ENCODE results near the gene PSMA3.

The PSMA3 gene

DNA sequence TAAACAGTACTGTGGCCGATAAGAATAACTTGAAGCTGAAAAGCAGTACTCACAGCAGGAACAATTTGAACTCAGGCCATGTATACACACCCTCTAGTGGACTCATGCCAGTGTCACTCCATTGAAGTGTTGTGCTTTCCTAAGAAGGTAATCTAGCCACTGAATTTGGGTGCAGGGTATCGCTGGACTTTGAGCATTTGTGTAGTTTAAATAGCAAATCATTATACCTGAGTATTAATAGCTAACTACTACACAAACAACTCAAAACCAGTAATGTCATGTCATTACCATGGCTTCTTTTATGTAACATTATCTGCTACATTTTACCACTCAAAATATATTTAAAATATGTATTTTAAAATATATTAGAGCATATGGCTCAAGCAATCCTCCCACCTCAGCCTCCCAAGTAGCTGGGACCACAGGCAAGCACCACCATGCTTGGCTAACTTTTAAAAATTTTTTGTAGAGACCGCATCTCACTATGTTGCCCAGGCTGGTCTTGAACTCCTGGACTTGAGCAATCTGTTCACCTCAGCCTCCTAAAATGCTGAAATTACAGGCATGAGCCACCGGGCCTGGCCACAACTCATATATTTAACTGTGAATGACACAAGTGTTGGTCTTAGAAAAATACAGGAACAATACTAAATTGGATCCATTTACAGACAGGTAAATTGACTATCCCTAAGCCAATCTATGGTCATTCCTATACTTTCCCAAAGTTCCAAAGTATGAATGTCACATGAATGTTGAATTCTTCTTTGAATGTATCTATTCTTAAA, 28.1 kb downstream of the PSMA3 start:
- DNase-seq (ENCODE audit: low read depth): peak; percentile 33

- DNase-seq (ENCODE audit: low read depth): no peak
Observed at GRCh38 chr14:58274881-58275280, 30.2 kb downstream of the PSMA3 start.

GRCh38 chr14:58275527-58276190, 31.0 kb downstream of the PSMA3 start:
- DNase-seq (ENCODE audit: low read depth): no peak

DNA sequence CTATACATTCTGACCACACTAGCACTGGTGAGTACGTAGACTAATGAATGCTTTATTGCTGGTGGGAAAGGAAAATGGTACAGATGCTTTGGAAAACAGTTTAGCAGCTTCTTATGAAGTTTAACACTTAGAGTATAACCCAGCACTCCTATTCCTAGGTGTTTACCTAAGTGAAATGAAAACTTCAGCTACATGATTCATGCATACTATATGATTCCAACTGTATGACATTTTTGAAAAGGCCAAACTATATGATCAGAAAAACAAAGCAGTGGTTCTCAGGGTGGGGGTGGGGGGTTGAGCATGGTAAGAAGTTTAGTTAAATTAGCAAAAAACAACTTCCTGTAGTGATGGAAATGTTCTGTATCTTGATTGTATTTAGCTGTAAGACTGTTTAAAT, 31.6 kb downstream of the PSMA3 start:
- no peak for DNase-seq (ENCODE audit: low read depth)

DNA sequence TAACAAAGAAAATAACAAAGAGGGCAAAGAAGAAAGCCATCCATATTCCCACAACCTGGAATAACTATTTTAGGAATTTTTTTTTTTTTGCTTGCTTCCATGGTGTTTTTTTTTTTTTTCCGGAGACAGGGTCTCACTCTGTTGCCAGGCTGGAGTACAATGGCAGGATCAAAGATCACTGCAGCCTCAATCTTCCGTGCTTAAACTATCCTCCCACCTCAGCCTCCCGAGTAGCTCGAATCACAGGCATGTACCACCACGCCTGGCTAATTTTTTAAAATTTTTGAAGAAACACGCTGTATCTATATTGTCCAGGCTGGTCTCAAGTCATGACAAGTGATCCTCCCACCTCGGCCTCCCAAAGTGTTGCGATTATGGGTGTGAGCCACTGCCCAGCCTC, 33.5 kb downstream of the PSMA3 start:
- no peak for DNase-seq (ENCODE audit: low read depth)

GRCh38 chr14:58280954-58281787, 36.5 kb downstream of the PSMA3 start:
- DNase-seq (ENCODE audit: low read depth): peak; percentile 98

- DNase-seq (ENCODE audit: low read depth): no peak
Observed at GRCh38 chr14:58281969-58282368, 37.3 kb downstream of the PSMA3 start.

- DNase-seq (ENCODE audit: low read depth): no peak
Observed at GRCh38 chr14:58282925-58283593, 38.4 kb downstream of the PSMA3 start.

DNA sequence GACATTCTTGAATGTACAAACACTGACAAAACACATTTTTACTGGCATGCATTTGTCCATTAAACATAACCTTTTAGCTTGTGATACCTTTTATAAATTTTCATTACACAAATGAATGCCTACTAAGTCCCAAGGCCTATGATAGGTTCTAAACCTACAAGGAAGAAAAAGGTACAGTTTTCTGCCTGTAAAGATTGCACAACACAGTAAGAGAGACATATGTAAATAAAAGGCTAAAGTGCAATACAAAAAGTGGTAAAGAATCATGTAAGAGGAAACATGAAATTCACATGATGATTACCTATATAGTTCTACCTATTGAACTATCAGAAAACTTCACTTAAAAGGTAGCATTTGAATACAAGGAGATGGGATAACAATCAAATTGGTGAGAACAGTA, 39.1 kb downstream of the PSMA3 start:
- no peak for DNase-seq (ENCODE audit: low read depth)

DNA sequence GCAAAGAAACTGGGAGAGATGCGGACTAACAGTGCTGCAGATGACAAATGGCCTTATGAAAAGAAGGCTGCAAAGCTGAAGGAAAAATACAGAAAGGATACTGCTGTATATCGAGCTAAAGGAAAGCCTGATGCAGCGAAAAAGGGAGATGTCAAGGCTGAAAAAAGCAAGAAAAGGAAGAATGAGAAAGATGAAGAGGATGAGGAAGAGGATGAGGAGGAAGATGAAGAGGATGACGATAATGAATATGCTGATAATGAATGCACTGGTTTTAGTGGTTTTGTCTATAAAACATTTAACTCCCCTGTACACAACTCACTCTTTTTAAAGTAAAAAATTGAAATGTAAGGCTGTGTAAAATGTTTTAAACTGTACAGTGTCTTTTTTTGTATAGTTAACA, 40.5 kb downstream of the PSMA3 start:
- DNase-seq (ENCODE audit: low read depth): no peak

DNA sequence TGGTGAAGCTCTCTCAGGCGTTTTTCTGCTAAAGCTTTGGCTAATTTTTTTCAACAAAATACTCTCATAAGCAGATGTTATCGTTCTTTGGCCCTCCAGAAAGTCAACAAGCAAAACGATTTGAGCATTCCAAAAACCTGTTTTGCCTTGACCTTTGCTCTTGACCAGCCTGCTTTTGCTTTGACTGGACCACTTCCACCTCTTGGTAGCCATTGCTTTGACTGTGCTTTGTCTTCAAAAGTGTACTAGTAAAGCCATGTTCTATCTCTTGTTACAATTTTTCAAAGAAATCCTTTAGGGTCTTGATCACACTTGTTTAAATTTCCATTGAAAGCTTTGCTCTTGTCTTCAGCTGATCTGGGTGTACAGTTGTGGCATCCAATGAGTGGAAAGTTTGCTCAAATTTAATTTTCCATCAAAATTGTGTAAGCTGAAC, 43.0 kb downstream of the PSMA3 start:
- no peak for DNase-seq (ENCODE audit: low read depth)

DNA sequence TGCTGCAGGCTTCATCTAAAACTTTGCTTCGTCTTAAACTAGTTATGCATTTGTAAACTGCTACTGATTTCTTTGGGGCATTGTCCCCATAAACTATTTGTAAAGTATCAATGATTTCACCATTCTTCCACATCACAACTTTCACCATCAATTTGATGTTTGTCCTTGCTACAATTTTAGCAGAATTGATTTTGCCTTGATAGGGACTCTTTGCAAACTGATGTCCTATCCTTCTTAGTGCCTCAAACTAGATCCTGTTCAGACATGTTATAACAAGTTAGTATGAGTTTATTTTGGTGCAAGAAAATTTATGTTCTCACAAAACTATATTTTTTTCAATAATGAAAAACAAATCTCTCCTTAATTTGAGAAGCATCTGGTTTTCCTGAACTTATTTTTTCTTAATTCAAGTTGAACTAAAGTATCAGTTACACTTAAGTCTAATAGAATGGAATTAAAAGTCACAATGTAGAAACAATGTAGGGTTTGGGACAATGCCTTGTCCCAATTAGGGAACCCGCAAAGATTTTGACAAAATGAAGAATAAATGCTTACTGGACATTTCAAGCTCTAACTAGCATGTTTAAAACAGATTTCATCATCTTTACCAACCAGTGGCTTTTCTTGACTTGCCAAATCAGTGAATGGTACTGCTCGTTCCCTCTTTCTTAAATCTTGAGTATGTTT, 43.6 kb downstream of the PSMA3 start:
- DNase-seq (ENCODE audit: low read depth): no peak

- no peak for DNase-seq (ENCODE audit: low read depth)
Observed at GRCh38 chr14:58291646-58292045, 47.0 kb downstream of the PSMA3 start.

- DNase-seq (ENCODE audit: low read depth): peak; percentile 28
Observed at GRCh38 chr14:58292187-58292586, 47.5 kb downstream of the PSMA3 start.

GRCh38 chr14:58294201-58294600, 49.6 kb downstream of the PSMA3 start:
- DNase-seq (ENCODE audit: low read depth): no peak

GRCh38 chr14:58296726-58297125, 52.1 kb downstream of the PSMA3 start:
- DNase-seq (ENCODE audit: low read depth): peak; percentile 13

DNA sequence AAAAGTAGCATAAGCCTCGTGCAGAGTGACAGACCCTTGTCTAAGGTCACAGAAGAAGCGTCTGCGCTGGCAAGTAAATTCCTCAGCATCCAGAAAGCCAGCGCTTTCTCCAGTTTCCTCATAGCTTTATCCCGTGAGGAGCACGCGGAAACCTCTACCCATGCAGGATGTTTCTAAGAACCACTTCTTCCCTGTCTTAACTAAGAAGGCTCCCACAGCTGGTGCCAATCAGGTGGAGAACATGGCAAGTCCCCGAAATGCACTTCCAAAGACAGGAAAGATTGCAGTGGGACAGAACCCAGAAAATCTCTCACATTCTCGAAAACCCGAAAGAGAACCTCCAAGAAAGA, 52.7 kb downstream of the PSMA3 start:
- DNase-seq (ENCODE audit: low read depth): peak; percentile 75

DNA sequence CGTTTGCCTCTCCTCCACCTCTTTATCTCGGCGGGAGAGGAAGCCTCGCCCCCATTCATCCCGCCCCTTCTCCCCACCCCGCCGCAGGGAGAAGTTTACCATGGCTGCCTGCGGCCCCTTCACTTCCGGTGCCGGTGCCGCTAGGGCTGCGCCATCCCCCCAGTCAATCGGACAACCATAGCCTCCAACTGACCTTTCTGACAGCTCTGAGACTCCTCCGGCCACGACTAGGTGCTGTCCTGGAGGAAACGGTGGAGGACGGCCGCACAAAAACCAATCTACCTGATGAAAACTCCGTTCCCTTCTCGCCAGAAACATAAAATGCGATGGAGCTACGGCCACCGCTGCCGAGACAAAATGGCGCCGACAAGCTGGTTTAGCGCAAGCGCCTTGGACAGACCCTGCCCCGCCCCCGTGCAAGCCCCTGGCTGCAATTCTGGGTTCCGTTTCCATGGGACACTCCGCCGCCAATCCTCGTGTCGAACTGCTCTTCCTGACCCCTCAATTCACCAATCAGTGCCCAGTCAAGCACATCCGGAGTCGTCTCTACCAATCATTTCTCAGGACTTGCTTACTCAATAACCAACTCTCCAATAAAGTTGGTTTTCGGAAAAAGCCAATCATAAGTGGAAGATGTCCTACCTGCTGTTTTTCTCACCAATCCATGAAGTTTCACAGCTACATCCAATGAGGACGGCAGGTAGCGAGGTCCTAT, 53.3 kb downstream of the PSMA3 start:
- DNase-seq (ENCODE audit: low read depth): peak; percentile 100

- peak; percentile 13 for DNase-seq (ENCODE audit: low read depth)
Observed at GRCh38 chr14:58298477-58299400, 54.1 kb downstream of the PSMA3 start, which contains the start of gene ARID4A. Gene ARID4A, plus strand, starts transcription at chr14:58298555. Its CDS starts 1,300 bp downstream, at chr14:58299855.

All from EH (cell line).